SK-N-SH treated with all-trans-retinoic acid at 6 μM for 48 hours (cell line): ENCODE data around the gene RUNX3.

Source experiments
- ATAC-seq: fragments of 200-7000 bp; cut with Tn5 transposase; 3 replicates; pipeline ENCODE4 v1.9.1; 2020; ENCODE audit warnings: mild to moderate bottlenecking, moderate library complexity
- ARNTL ChIP-seq: fragments of 450-650 bp; formaldehyde crosslinking; IDR thresholded peaks from 2 replicates; pipeline ENCODE4 v1.5.0; 2020; ENCODE audit warnings: low read depth, mild to moderate bottlenecking, moderate library complexity, borderline replicate concordance
- CREB5 ChIP-seq: fragments of 250-450 bp; sonication (Bioruptor Pico); IDR thresholded peaks from 2 replicates; pipeline ENCODE4 v1.5.1; 2020; ENCODE audit warnings: low read depth, mild to moderate bottlenecking, moderate library complexity
- CSDC2 ChIP-seq: fragments of 250-450 bp; sonication (Bioruptor Pico); IDR thresholded peaks from 2 replicates; pipeline ENCODE4 v1.5.0; 2020; ENCODE audit warnings: mild to moderate bottlenecking, moderate library complexity
- CSRNP3 ChIP-seq: fragments of 250-450 bp; sonication (Bioruptor Pico); IDR thresholded peaks from 2 replicates; pipeline ENCODE4 v1.5.1; 2021; ENCODE audit warnings: mild to moderate bottlenecking, moderate library complexity
- ESRRG ChIP-seq: fragments of 250-450 bp; sonication (Bioruptor Pico); IDR thresholded peaks from 2 replicates; pipeline ENCODE4 v1.6.1; 2021; ENCODE audit warnings: mild to moderate bottlenecking
- GLIS3 ChIP-seq: fragments of 250-450 bp; sonication (Bioruptor Pico); IDR thresholded peaks from 2 replicates; pipeline ENCODE4 v1.5.0; 2020; ENCODE audit warnings: mild to moderate bottlenecking, moderate library complexity
- ISL1 ChIP-seq: fragments of 250-450 bp; sonication (Bioruptor Pico); IDR thresholded peaks from 2 replicates; pipeline ENCODE4 v2.1.2; 2022; ENCODE audit warnings: mild to moderate bottlenecking, moderate library complexity
- OSR1 ChIP-seq: fragments of 250-450 bp; sonication (Bioruptor Pico); IDR thresholded peaks from 2 replicates; pipeline ENCODE4 v1.8.0; 2022; ENCODE audit warnings: moderate library complexity, mild to moderate bottlenecking, inconsistent platforms
- PATZ1 ChIP-seq: fragments of 250-450 bp; sonication (Bioruptor Pico); IDR thresholded peaks from 2 replicates; pipeline ENCODE4 v1.8.0; 2020; ENCODE audit warnings: mild to moderate bottlenecking, moderate library complexity, borderline replicate concordance
- POU6F1 ChIP-seq: fragments of 250-450 bp; sonication (Bioruptor Pico); IDR thresholded peaks from 2 replicates; pipeline ENCODE4 v1.8.0; 2021; ENCODE audit warnings: low read depth, mild to moderate bottlenecking, moderate library complexity, borderline replicate concordance
- PPARA ChIP-seq: fragments of 250-450 bp; sonication (Bioruptor Pico); IDR thresholded peaks from 2 replicates; pipeline ENCODE4 v1.5.0; 2020; ENCODE audit warnings: mild to moderate bottlenecking, borderline replicate concordance
- TCF4 ChIP-seq: fragments of 250-450 bp; sonication (Bioruptor Pico); IDR thresholded peaks from 2 replicates; pipeline ENCODE4 v1.8.0; 2021; ENCODE audit warnings: mild to moderate bottlenecking, moderate library complexity, borderline replicate concordance
- TOX ChIP-seq: fragments of 250-450 bp; sonication (Bioruptor Pico); IDR thresholded peaks from 2 replicates; pipeline ENCODE4 v1.8.0; 2021; ENCODE audit warnings: mild to moderate bottlenecking, moderate library complexity, borderline replicate concordance
- TSHZ2 ChIP-seq: fragments of 250-450 bp; sonication (Bioruptor Pico); IDR thresholded peaks from 2 replicates; pipeline ENCODE4 v1.5.0; 2020; ENCODE audit warnings: mild to moderate bottlenecking, moderate library complexity
- ZFP3 ChIP-seq: fragments of 250-450 bp; sonication (Bioruptor Pico); IDR thresholded peaks from 2 replicates; pipeline ENCODE4 v1.5.0; 2020; ENCODE audit warnings: mild to moderate bottlenecking, moderate library complexity
- ZFP30 ChIP-seq: fragments of 450-650 bp; formaldehyde crosslinking; IDR thresholded peaks from 2 replicates; pipeline ENCODE4 v1.5.0; 2022; ENCODE audit warnings: mild to moderate bottlenecking, moderate library complexity
- ZNF565 ChIP-seq: fragments of 450-650 bp; formaldehyde crosslinking; conservative IDR thresholded peaks from 2 replicates; pipeline ENCODE4 v1.5.0; 2020; ENCODE audit warnings: low read depth, mild to moderate bottlenecking, moderate library complexity
- ZNF70 ChIP-seq: fragments of 450-650 bp; formaldehyde crosslinking; IDR thresholded peaks from 2 replicates; pipeline ENCODE4 v1.5.0; 2020; ENCODE audit warnings: mild to moderate bottlenecking, moderate library complexity
- ZNF8 ChIP-seq: fragments of 450-650 bp; formaldehyde crosslinking; IDR thresholded peaks from 2 replicates; pipeline ENCODE4 v1.5.0; 2020; ENCODE audit warnings: mild to moderate bottlenecking, moderate library complexity

The RUNX3 gene

GRCh38 chr1:24903011-24903461 lies 27.0 kb downstream of the RUNX3 start (continued):
- TF ChIP-seq TCF4 = no peak
- TF ChIP-seq, all 23 proteins: peak for 0

- TF ChIP-seq CSDC2 (CRISPR knock-in tag) (no peak), POU6F1 (CRISPR knock-in tag) (no peak), PATZ1 (CRISPR knock-in tag) (no peak), CSRNP3 (CRISPR knock-in tag) (no peak), GLIS3 (CRISPR knock-in tag) (no peak), ZFP3 (CRISPR knock-in tag) (no peak), ZNF8 (CRISPR knock-in tag) (no peak), TSHZ2 (no peak), ZNF565 (no peak), ESRRG (no peak), ZFP30 (CRISPR knock-in tag) (no peak), ISL1 (no peak), ZNF70 (no peak), OSR1 (CRISPR knock-in tag) (no peak), CREB5 (CRISPR knock-in tag) (no peak), PPARA (CRISPR knock-in tag) (no peak)
- ATAC-seq = no peak
Measured at GRCh38 chr1:24902471-24902891, 27.6 kb downstream of the RUNX3 start.

- no peak for ATAC-seq
- TF ChIP-seq ZFP3 (CRISPR knock-in tag) (no peak), TOX (CRISPR knock-in tag) (no peak), GLIS3 (CRISPR knock-in tag) (no peak), ARNTL (no peak), ZNF565 (no peak)
Measured at GRCh38 chr1:24901791-24902470, 28.1 kb downstream of the RUNX3 start.
